Amniotic epithelial cell (primary cell): ENCODE measurements around the gene GVQW3.
A peak's percentile ranks its signal among the peaks of the same experiment; 100 is the strongest.

Experiments
- DNase-seq: peaks from one replicate; pipeline ENCODE4 v3.0.0-alpha.2; 2010; ENCODE audit warnings: low read depth

GVQW3 gene

DNA sequence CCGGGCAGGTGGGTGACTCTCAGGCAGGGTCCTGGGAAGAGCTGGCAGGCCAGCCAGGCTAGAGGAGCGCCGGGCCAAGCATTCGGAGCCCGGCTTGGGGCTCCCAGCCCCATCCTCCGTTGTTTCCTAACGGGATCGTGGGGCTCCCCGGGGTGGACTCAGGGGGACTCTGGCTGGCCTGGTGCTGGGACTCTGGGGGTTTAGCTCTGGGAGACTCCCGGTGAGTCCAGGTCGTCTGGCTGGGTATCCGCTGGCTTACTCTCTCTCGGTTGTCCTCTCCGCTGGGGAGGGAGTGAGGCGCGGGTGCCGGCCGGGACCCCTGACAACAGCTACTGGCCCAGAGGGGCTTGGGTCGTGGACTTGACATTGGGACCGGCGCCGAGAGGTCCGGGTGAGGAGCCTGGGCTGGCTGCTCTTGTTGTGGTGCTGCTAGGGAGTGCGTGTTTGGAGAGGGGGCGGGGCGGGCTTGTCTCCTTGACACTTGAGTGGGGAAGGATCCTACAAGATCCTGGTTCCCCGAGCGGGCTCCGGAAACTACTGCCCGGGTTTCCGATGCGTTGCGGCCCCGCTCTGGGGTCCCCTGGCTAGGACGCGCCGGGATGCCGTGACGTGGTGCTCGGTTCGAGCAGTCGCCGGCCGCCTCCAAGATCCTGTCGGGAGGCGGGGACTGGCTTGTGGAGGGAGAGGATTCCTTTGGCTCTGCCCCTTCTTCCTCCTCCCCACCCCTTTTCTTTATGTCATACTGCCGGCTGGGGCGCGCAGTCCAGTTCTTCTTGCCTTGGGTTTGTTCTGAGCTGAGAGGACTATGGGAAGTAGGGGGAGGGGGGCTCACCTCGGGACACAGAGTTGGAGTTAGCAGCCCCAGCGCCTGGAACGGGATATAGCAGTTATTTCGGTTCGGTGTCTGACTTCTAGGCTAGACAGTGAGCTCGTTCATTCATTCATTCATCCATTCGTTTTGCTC, 64.3 kb downstream of the GVQW3 start:
- peak; percentile 88 for DNase-seq

DNA sequence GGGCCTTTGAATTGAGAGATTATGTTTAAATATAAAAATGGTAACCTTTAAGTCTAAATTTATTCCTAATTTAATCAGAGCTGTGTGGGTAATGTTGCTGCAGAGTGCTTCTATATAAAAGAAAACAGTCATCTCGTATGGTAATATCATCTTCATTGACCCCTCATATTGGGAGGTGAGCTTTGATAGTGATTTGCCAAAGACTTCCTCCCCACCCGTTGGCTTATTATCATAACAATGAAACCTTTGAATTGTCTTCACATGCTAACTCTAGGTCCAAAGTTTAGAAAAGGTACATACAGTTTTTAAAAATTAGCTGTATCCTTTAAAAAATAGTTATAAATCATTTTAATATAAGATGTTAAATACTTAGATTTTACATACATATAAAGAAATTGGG, 67.4 kb downstream of the GVQW3 start:
- no peak for DNase-seq

DNA sequence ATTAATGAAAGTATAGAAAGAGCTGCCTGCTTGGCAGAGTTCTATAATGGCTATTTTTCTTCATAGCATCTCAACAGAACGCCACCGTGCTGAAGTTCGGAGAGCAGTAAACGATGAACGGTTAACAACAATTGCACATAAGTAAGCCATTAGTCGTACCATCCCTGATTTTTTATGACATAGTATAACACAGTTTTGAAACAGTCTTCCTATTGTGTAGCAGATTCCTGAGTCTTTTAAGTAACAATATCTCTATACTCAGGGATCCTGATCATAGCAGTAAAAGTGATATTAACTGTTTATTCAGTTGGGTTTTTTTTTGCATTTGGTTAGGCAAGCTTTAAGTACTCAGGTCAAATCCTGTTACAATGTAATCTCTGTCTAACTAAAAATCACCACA, 72.1 kb downstream of the GVQW3 start:
- no peak for DNase-seq

DNA sequence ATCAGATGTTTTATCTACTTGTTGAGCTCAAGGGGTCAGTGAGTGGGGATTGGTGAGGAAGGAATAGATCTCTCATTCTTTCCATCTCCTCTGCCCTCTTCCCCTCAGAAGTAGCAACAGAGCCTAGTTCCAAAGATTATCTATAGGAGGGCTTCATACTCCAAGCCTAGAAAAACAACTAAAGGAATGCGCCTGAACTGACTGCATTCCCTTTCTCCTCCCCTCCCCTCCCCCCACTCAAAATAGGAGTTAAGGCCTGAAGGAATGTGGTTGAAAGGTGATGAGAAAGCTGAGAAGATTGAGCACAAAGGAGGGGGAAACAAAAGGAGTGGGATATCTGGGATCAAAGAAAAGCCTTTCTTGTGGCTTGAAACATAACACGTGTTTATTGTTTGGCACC, 74.2 kb downstream of the GVQW3 start:
- no peak for DNase-seq

DNA sequence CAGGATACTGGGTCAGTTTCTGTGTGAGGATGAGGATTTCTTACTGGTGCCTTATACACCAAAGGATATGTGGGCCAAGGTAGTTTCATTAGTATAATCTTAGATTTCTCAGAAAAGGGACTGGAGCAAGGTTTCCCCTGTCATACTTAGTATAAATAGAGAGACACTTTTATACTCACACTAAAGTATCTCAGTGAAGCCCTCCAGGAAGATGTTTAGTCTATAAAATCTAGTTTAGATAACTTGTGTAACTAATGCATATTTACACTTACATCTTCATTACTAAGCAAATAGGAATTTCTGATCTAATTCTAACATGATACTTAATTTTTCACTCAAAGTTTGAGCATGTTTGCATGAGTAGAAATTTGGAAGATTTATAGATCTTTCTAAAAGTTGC, 74.8 kb downstream of the GVQW3 start:
- DNase-seq = no peak

GRCh38 chr11:76456571-76456970, 75.4 kb downstream of the GVQW3 start:
- no peak for DNase-seq
